GM12878 (cell line): ENCODE results near the gene GGPS1. TPM values are rescaled to one million over a fixed set of nuclear protein-coding genes. Genes with fewer than 3 reads are reported as not detected.

ENCODE experiments used
- ATAC-seq: fragments of 200-7000 bp; cut with Tn5 transposase; 3 replicates; pipeline ENCODE4 v1.9.1; 2020; ENCODE audit warnings: mild to moderate bottlenecking, moderate library complexity
- BruUV-seq: library from RNA; stranded (reverse); fragments of 400-500 nt; replicated peaks from 2 replicates; lab custom pipeline; 2021; lab: Mats Ljungman, UMichigan
- CTCF ChIA-PET: fragments of 300-600 bp; sonication (Branson Sonifier 250); formaldehyde crosslinking; extraction: SDS; loops from one replicate; lab custom pipeline; 2021; ENCODE audit warnings: inconsistent platforms; lab: Yijun Ruan, JAX
- POLR2A ChIA-PET: fragments of 350-600 bp; formaldehyde crosslinking; extraction: SDS; loops from one replicate; lab custom pipeline; 2021; ENCODE audit warnings: inconsistent platforms; lab: Charles Lee
- RAD21 ChIA-PET: fragments of 300-600 bp; sonication (Branson Sonifier 250); formaldehyde crosslinking; loops from one replicate; lab custom pipeline; 2023; ENCODE audit warnings: antibody characterized with exemption; ENCODE audit not compliant: unreplicated experiment; lab: Charles Lee
- SMC1A ChIA-PET: fragments of 300-600 bp; sonication (Branson Sonifier 250); formaldehyde crosslinking; loops from one replicate; lab custom pipeline; 2023; ENCODE audit not compliant: unreplicated experiment, uncharacterized antibody; lab: Charles Lee
- DNase-seq: peaks from one replicate; pipeline ENCODE4 v3.0.0-alpha.2; 2011; ENCODE audit warnings: low read depth, low spot score
- FAIRE-seq: peaks from 3 replicates; lab custom pipeline; 2011; peaks lifted over from hg19 to GRCh38; lab: Jason Lieb, UNC
- H2AFZ ChIP-seq: 2 replicates; pipeline ENCODE4 v1.6.0; 2011; ENCODE audit warnings: low read depth, low read length, control low read depth; ENCODE audit not compliant: control insufficient read depth
- H3K27ac ChIP-seq: 2 replicates; pipeline ENCODE4 v1.5.1; 2011; ENCODE audit warnings: control low read depth; ENCODE audit not compliant: control insufficient read depth, insufficient read depth
- H3K27me3 ChIP-seq, 2 experiments: replicated peaks in 1 of 2; 2 replicates each; pipeline versions ENCODE4 v1.6.0 to v1.6.1; 2011; ENCODE audit warnings: low read length in 1 of 2; ENCODE audit not compliant: control insufficient read depth in 2 of 2, insufficient read depth in 2 of 2
- H3K36me3 ChIP-seq, 2 experiments: 2 replicates each; pipeline ENCODE4 v1.5.1; 2011; ENCODE audit warnings: low read length in 1 of 2; ENCODE audit not compliant: control insufficient read depth in 2 of 2, insufficient read depth in 2 of 2
- H3K4me1 ChIP-seq: 2 replicates; pipeline ENCODE4 v1.6.1; 2011; ENCODE audit warnings: mild to moderate bottlenecking, low read length, moderate library complexity, mixed read lengths; ENCODE audit not compliant: control insufficient read depth, insufficient read depth
- H3K4me2 ChIP-seq: 2 replicates; pipeline ENCODE4 v1.6.0; 2011; ENCODE audit warnings: control low read depth; ENCODE audit not compliant: control insufficient read depth, insufficient read depth
- H3K4me3 ChIP-seq: fragments of 200-600 bp; sonication (generic); 2 replicates; pipeline ENCODE4 v1.5.1; 2016
- H3K79me2 ChIP-seq: 2 replicates; pipeline ENCODE4 v1.6.0; 2011; ENCODE audit warnings: low read length; ENCODE audit not compliant: control insufficient read depth, insufficient read depth
- H3K9ac ChIP-seq: 2 replicates; pipeline ENCODE4 v1.8.0; 2011; ENCODE audit warnings: low read length, control low read depth, mixed read lengths; ENCODE audit not compliant: control insufficient read depth, insufficient read depth
- H3K9me3 ChIP-seq: replicated peaks from 3 replicates; pipeline ENCODE4 v1.5.1; 2011; ENCODE audit warnings: mild to moderate bottlenecking, low read length; ENCODE audit not compliant: control insufficient read depth, insufficient read depth
- H4K20me1 ChIP-seq: 2 replicates; pipeline ENCODE4 v1.6.0; 2011; ENCODE audit not compliant: control insufficient read depth, insufficient read depth
- ATF2 ChIP-seq: IDR thresholded peaks from 2 replicates; pipeline ENCODE4 v1.6.1; 2012; ENCODE audit warnings: low read length, inconsistent platforms
- BHLHE40 ChIP-seq, 2 experiments: fragments of 450-650 bp in 1 of 2; IDR thresholded peaks; 2 replicates each; pipeline ENCODE4 v1.6.1; 2011 to 2017; ENCODE audit warnings: low read depth in 2 of 2, borderline replicate concordance in 1 of 2, improper control_type of control experiment in 1 of 2, low read length in 1 of 2, mild to moderate bottlenecking in 1 of 2
- FOXM1 ChIP-seq: IDR thresholded peaks from 2 replicates; pipeline ENCODE4 v1.6.1; 2012; ENCODE audit warnings: low read depth, mild to moderate bottlenecking, inconsistent platforms, low read length, moderate library complexity
- IKZF1 ChIP-seq: fragments of 450-650 bp; conservative IDR thresholded peaks from 2 replicates; pipeline ENCODE4 v1.6.1; 2017; ENCODE audit warnings: antibody characterized with exemption, mild to moderate bottlenecking
- MEF2A ChIP-seq: IDR thresholded peaks from 2 replicates; pipeline ENCODE4 v1.6.1; 2011; ENCODE audit warnings: low read depth, mild to moderate bottlenecking, low read length, moderate library complexity; ENCODE audit not compliant: insufficient read depth
- PBX3 ChIP-seq: IDR thresholded peaks from 2 replicates; pipeline ENCODE4 v1.6.1; 2011; ENCODE audit warnings: mild to moderate bottlenecking, low read depth, low read length, moderate library complexity; ENCODE audit not compliant: insufficient replicate concordance
- PKNOX1 ChIP-seq: fragments of 450-650 bp; IDR thresholded peaks from 2 replicates; pipeline ENCODE4 v1.6.1; 2016; ENCODE audit warnings: mild to moderate bottlenecking
- RAD21 ChIP-seq: IDR thresholded peaks from 2 replicates; pipeline ENCODE4 v1.6.1; 2011; ENCODE audit warnings: mild to moderate bottlenecking, low read depth, low read length, moderate library complexity; ENCODE audit not compliant: insufficient read depth
- RELA ChIP-seq: fragments of 450-650 bp; IDR thresholded peaks from 2 replicates; pipeline ENCODE4 v1.8.0; 2014; ENCODE audit warnings: borderline replicate concordance; ENCODE audit not compliant: partially characterized antibody
- STAT1 ChIP-seq: fragments of 450-650 bp; conservative IDR thresholded peaks from 2 replicates; pipeline ENCODE4 v1.6.1; 2014; ENCODE audit warnings: antibody characterized with exemption, mild to moderate bottlenecking
- SUPT20H ChIP-seq: IDR thresholded peaks from 2 replicates; pipeline ENCODE4 v1.6.1; 2011; ENCODE audit warnings: low read depth, mild to moderate bottlenecking, low read length, moderate library complexity, borderline replicate concordance; ENCODE audit not compliant: control insufficient read depth
- TCF7 ChIP-seq: IDR thresholded peaks from 2 replicates; pipeline ENCODE4 v1.6.1; 2014; ENCODE audit warnings: antibody characterized with exemption, borderline replicate concordance
- ZNF384 ChIP-seq: IDR thresholded peaks from 2 replicates; pipeline ENCODE4 v1.6.1; 2012; ENCODE audit warnings: low read depth, mild to moderate bottlenecking, low read length, improper control_type of control experiment, borderline replicate concordance
- ZNF687 ChIP-seq: fragments of 450-650 bp; IDR thresholded peaks from 2 replicates; pipeline ENCODE4 v1.6.1; 2017; ENCODE audit warnings: mild to moderate bottlenecking, moderate library complexity
- WGBS: methylation state at CpG from one replicate; pipeline ENCODE4 v1.1.6; 2016; ENCODE audit warnings: low lambda C conversion rate; ENCODE audit not compliant: insufficient replicate concordance, insufficient coverage; ENCODE audit errors: missing lambda C conversion rate; 5-methylcytosine and 5-hydroxymethylcytosine counted together
- in situ Hi-C: fragments of 300-500 bp; cut with MboI; formaldehyde crosslinking; loops from 9 replicates; pipeline ENCODE4 v1.14.3; 2018; ENCODE audit warnings: mixed read lengths
- intact Hi-C: fragments of 100-400 bp; cut with micrococcal nuclease; formaldehyde crosslinking; loops from one replicate; pipeline ENCODE4 v1.14.2; 2022; ENCODE audit not compliant: unreplicated experiment
- polyA plus RNA-seq, 11 experiments: library from polyadenylated mRNA; depleted of rRNA in 4 of 11; unstranded in 6 of 11; stranded (reverse) in 5 of 11; fragments of >200 nt; fragmentation: Nextera tagmentation in 4 of 11; fragmentation: Illumina TruSeq in 1 of 11; extraction: Ambion mirVana in 4 of 11; extraction: Trizol in 1 of 11; gene quantifications; 1 replicate in 1 of 11; 2 replicates in 10 of 11; pipeline versions ENCODE4 v1.2.1 to v1.2.3, GENCODE V29; 2011 to 2016; ENCODE audit warnings: inconsistent platforms in 2 of 11, missing spikeins in 2 of 11, low read depth in 1 of 11
- total RNA-seq, 4 experiments: library from RNA; depleted of rRNA in 3 of 4; stranded (reverse); fragments of >200 nt in 3 of 4; fragmentation: Illumina TruSeq in 1 of 4; extraction: Trizol in 1 of 4; gene quantifications; 2 replicates each; pipeline versions ENCODE4 v1.2.1 to v1.2.3, GENCODE V29; 2013 to 2021

GGPS1 gene
- total and polyA plus RNA-seq, 10 of the 15 experiments (the other 5 are each of a cell fraction or from before 2014, with no cell fraction given), result 15.1 to 36.0 (median 25.3) TPM

DNA sequence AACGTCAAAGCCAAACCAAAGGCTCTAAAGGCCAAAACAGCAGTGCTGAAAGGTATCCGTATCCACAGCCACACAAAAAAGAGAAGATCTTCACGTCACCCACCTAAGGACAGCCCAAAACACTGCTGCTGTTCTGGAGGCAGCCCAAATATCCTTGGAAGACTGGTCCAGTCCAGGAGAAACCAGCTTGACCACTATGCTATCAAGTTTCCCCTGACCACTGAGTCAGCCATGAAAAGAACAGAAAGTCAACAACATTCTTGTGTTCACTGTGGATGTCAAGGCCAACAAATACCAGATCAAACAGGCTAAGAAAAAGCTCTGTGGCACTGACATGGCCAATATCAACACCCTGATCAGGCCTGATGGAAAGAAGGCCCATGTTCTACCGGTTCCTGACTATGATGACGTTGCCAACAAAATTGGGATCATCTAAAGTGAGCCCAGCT, 32.4 kb upstream of the GGPS1 start:
- DNase-seq (no peak), FAIRE-seq (no peak), ATAC-seq (no peak)
- Histone ChIP-seq H3K4me2 (no peak overlapping the region), H3K27me3 (no peaks in the 10 kb centered on the region), H3K36me3 (peaks cover 0 to 3% of the 10 kb centered on the region in 2 experiments; a peak in 2 of 4 replicates), H3K79me2 (peaks cover 68% of the 10 kb centered on the region), H2AFZ (no peak overlapping the region), H3K27ac (no peak overlapping the region), H3K4me1 (peaks cover 4% of the 10 kb centered on the region; the same call in 1 of the 2 replicates), H3K4me3 (no peak overlapping the region), H4K20me1 (no peaks in the 10 kb centered on the region; the same call in 1 of the 2 replicates), H3K9ac (no peak overlapping the region), H3K9me3 (peaks cover 5% of the 10 kb centered on the region; the same call in 2 of the 3 replicates)
- ChIA-PET POLR2A (interaction anchor here (1.3 kb wide), 1 partner anchor 9 kb away, joined by 3 read pairs; no protein-coding TSS in a partner anchor), RAD21 (no interaction called here), SMC1A (interaction anchor here (1.0 kb wide), 1 partner anchor 9 kb away, joined by 3 read pairs; no protein-coding TSS in a partner anchor), CTCF (no interaction called here)
- no TSS peak for BruUV-seq
- intact Hi-C loops, result no loop called here
- in situ Hi-C loops, result no loop called here
- 84% methylated on average over 5 of the region's 5 CpGs for WGBS
- TF ChIP-seq STAT1 (no peak), ATF2 (no peak), IKZF1 (no peak), FOXM1 (no peak), ZNF384 (no peak), PBX3 (no peak), TCF7 (no peak), SUPT20H (no peak), RAD21 (no peak), RELA (no peak), BHLHE40 (IDR thresholded peaks at IDR 0.05; ENCODE audit: borderline replicate concordance in 1 of 2, low read depth in 2 of 2, low read length in 1 of 2) (no peak), MEF2A (no peak), ZNF687 (no peak), PKNOX1 (no peak)
